SK-N-SH (cell line): Measurements from ENCODE around the gene ESRRG. TPM values are rescaled to one million over a fixed set of nuclear protein-coding genes. Genes with fewer than 3 reads are reported as not detected.

Source experiments
- CTCF ChIA-PET: fragments of 300-600, 350-600 bp; formaldehyde crosslinking; extraction: SDS; loops from one replicate; lab custom pipeline; 2021; lab: Yijun Ruan, JAX
- POLR2A ChIA-PET: fragments of 350-600 bp; sonication (Branson Sonifier 250); formaldehyde crosslinking; extraction: SDS; loops from one replicate; lab custom pipeline; 2020; ENCODE audit warnings: antibody characterized with exemption, inconsistent platforms; lab: Yijun Ruan, JAX
- DNase-seq: peaks from one replicate; pipeline ENCODE4 v3.0.0; 2012
- H2AFZ ChIP-seq: fragments of 200-600 bp; sonication (generic); 2 replicates; pipeline ENCODE4 v1.8.1; 2016; ENCODE audit warnings: antibody characterized with exemption, mild to moderate bottlenecking, low read depth
- H3F3A ChIP-seq: fragments of 200-600 bp; sonication (generic); replicated peaks from 2 replicates; pipeline ENCODE3; 2016; ENCODE audit warnings: antibody characterized with exemption, mild to moderate bottlenecking; ENCODE audit not compliant: insufficient read depth
- H3K27ac ChIP-seq, 2 experiments: fragments of 200-500 bp in 1 of 2; fragments of 200-600 bp in 1 of 2; sonication (Bioruptor generic) in 1 of 2; sonication (generic), shearing (Covaris generic) in 1 of 2; 2 replicates each; pipeline versions ENCODE4 v1.5.1 to v1.6.1; 2014 to 2016; ENCODE audit warnings: low read depth in 2 of 2, inconsistent platforms in 1 of 2, low read length in 1 of 2, mild to moderate bottlenecking in 1 of 2, mixed read lengths in 1 of 2
- H3K27me3 ChIP-seq: fragments of 200-600 bp; sonication (generic), shearing (Covaris generic); 2 replicates; pipeline ENCODE4 v1.6.1; 2016; ENCODE audit warnings: mixed run types; ENCODE audit not compliant: insufficient read depth
- H3K36me3 ChIP-seq, 2 experiments: fragments of 200-500 bp in 1 of 2; fragments of 200-600 bp in 1 of 2; sonication (Bioruptor generic) in 1 of 2; sonication (generic) in 1 of 2; replicated peaks in 1 of 2; 2 replicates each; pipeline versions ENCODE3 to v1.5.1; 2014 to 2016; ENCODE audit warnings: low read length in 1 of 2, mild to moderate bottlenecking in 1 of 2; ENCODE audit not compliant: insufficient read depth in 2 of 2, control insufficient read depth in 1 of 2
- H3K4me1 ChIP-seq, 2 experiments: fragments of 200-500 bp in 1 of 2; fragments of 200-600 bp in 1 of 2; sonication (Bioruptor generic) in 1 of 2; sonication (generic), shearing (Covaris generic) in 1 of 2; 2 replicates each; pipeline versions ENCODE4 v1.5.1 to v1.6.1; 2014 to 2016; ENCODE audit warnings: low read depth in 1 of 2, low read length in 1 of 2, mixed run types in 1 of 2; ENCODE audit not compliant: insufficient read depth in 2 of 2, control insufficient read depth in 1 of 2
- H3K4me2 ChIP-seq: fragments of 200-600 bp; sonication (generic), shearing (Covaris generic); 2 replicates; pipeline ENCODE4 v1.6.1; 2017; ENCODE audit warnings: mixed run types
- H3K4me3 ChIP-seq, 2 experiments: fragments of 200-500 bp in 1 of 2; fragments of 200-600 bp in 1 of 2; sonication (Bioruptor generic) in 1 of 2; sonication (generic), shearing (Covaris generic) in 1 of 2; 2 replicates each; pipeline versions ENCODE4 v1.5.1 to v1.8.1; 2014 to 2016; ENCODE audit warnings: low read depth in 2 of 2, inconsistent platforms in 1 of 2, low read length in 1 of 2, mild to moderate bottlenecking in 1 of 2, mixed read lengths in 1 of 2, moderate library complexity in 1 of 2
- H3K79me2 ChIP-seq: fragments of 200-600 bp; sonication (generic); 2 replicates; pipeline ENCODE4 v1.8.1; 2017; ENCODE audit warnings: mild to moderate bottlenecking; ENCODE audit not compliant: insufficient read depth
- H3K9ac ChIP-seq: fragments of 200-600 bp; sonication (generic); 2 replicates; pipeline ENCODE4 v1.6.1; 2017; ENCODE audit warnings: mixed run types
- H3K9me2 ChIP-seq: fragments of 200-600 bp; sonication (generic); 2 replicates; pipeline ENCODE4 v1.6.1; 2017; ENCODE audit warnings: mixed run types
- H3K9me3 ChIP-seq: fragments of 200-600 bp; sonication (generic); 2 replicates; pipeline ENCODE4 v1.6.1; 2017; ENCODE audit warnings: mixed run types, mild to moderate bottlenecking, moderate library complexity
- H4K20me1 ChIP-seq: fragments of 200-600 bp; sonication (generic); 2 replicates; pipeline ENCODE4 v1.6.1; 2017; ENCODE audit warnings: mild to moderate bottlenecking, mixed run types; ENCODE audit not compliant: insufficient read depth
- EP300 ChIP-seq, 2 experiments: IDR thresholded peaks; 2 replicates each; pipeline versions ENCODE4 v1.4.0 to v1.6.1; 2012; ENCODE audit warnings: borderline replicate concordance in 1 of 2, low read depth in 1 of 2, low read length in 1 of 2
- EZH2phosphoT487 ChIP-seq: fragments of 200-600 bp; sonication (generic); IDR thresholded peaks from 2 replicates; pipeline ENCODE4 v1.6.1; 2017; ENCODE audit warnings: low read depth, mixed run types, mild to moderate bottlenecking, antibody characterized with exemption, moderate library complexity, borderline replicate concordance
- FOXM1 ChIP-seq: IDR thresholded peaks from 2 replicates; pipeline ENCODE4 v1.4.0; 2012; ENCODE audit warnings: low read depth, mild to moderate bottlenecking
- GABPA ChIP-seq: IDR thresholded peaks from 2 replicates; pipeline ENCODE4 v1.4.0; 2012; ENCODE audit warnings: low read depth, mild to moderate bottlenecking
- GATA2 ChIP-seq: sonication (generic); formaldehyde crosslinking; IDR thresholded peaks from 2 replicates; pipeline ENCODE4 v1.5.0; 2020; ENCODE audit warnings: mild to moderate bottlenecking, missing genetic modification reagents
- JUND ChIP-seq: IDR thresholded peaks from 2 replicates; pipeline ENCODE4 v1.4.0; 2012
- PBX3 ChIP-seq: IDR thresholded peaks from 2 replicates; pipeline ENCODE4; 2012
- SIN3A ChIP-seq: IDR thresholded peaks from 2 replicates; pipeline ENCODE4 v1.6.1; 2012; ENCODE audit warnings: low read depth, mild to moderate bottlenecking, low read length, moderate library complexity, borderline replicate concordance
- SMC3 ChIP-seq: IDR thresholded peaks from 2 replicates; pipeline ENCODE4 v1.6.1; 2012; ENCODE audit warnings: low read depth, low read length, improper control_type of control experiment
- TAF1 ChIP-seq: IDR thresholded peaks from 2 replicates; pipeline ENCODE4 v1.6.1; 2012; ENCODE audit warnings: low read depth, mild to moderate bottlenecking, low read length, moderate library complexity, borderline replicate concordance
- TCF12 ChIP-seq: IDR thresholded peaks from 2 replicates; pipeline ENCODE4 v1.4.0; 2012
- WGBS: methylation state at CpG from one replicate; pipeline ENCODE4 v1.1.6; 2017; ENCODE audit warnings: low lambda C conversion rate; 5-methylcytosine and 5-hydroxymethylcytosine counted together
- polyA plus RNA-seq, 3 experiments: library from polyadenylated mRNA; depleted of rRNA; stranded (reverse); fragments of >200 nt; gene quantifications; 2 replicates each; pipeline ENCODE4 v1.2.3, GENCODE V29; 2012

ESRRG gene
- polyA plus RNA-seq, 1 of the 3 experiments (the other 2 are of a cell fraction) = 0.26 TPM

DNA sequence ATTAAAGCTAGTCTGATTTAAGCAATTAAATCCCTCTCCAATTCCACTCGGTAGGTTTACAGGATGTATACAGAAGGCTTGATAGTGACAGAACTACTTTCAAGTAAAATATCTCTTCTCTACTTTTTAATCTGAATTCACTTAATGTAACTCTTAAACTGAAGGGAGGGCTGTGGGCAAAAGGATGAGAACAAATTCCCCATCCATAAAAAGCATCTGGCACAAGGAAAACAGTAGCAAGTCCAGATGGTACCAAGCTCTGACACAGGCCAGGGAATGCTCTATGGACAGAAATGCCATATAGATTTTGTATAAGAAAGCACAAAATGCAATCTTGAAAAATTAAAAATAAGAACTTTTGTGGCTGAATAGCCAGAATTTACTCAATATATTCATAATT is 246.9 kb downstream of the ESRRG start:
- ChIA-PET POLR2A (no interaction called here), CTCF (interaction anchor here (1.4 kb wide), 1 partner anchor 91 kb away, joined by 3 read pairs; no protein-coding TSS in a partner anchor)
- Histone ChIP-seq H3F3A (no peaks in the 10 kb centered on the region), H3K4me3 (no peak overlapping the region), H3K4me2 (no peak overlapping the region), H3K36me3 (no peaks in the 10 kb centered on the region), H3K9me2 (no peaks in the 10 kb centered on the region), H3K4me1 (no peaks in the 10 kb centered on the region), H4K20me1 (no peaks in the 10 kb centered on the region), H3K27ac (no peak overlapping the region), H3K9ac (no peak overlapping the region), H2AFZ (no peak overlapping the region), H3K9me3 (no peaks in the 10 kb centered on the region), H3K27me3 (no peaks in the 10 kb centered on the region), H3K79me2 (no peaks in the 10 kb centered on the region)
- 50% methylated on average over 1 of the region's 1 CpG for WGBS
- no peak for TF ChIP-seq SIN3A
- TF ChIP-seq PBX3 = no peak
- no peak for TF ChIP-seq FOXM1
- DNase-seq = peak; percentile 32

DNA sequence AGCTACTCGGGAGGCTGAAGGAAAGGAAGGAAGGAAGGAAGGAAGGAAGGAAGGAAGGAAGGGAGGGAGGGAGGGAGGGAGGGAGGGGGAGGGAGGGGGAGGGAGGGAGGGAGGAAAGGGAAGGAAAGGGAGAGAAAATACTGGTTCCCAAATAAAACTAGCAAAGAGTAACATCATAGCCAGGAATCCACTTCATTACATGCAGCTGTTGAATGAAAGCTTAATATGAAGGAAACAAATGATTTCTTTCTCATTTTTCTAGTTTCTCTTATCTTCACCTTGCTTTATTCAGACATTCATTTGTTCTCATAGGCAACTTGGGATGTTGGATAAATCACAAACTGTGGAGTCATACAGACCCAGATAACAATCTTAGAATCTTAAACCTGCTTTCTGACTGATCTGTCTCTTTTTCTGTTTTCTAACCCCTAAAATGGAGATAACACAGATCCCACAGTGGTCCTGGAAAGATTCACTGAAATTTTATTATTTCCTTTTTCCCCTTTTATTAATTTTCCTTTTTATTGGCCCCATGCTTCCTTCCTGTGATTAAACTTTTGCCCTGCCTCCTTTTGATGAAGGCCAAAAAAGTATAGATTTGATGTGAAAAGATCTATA is 247.5 kb downstream of the ESRRG start:
- Histone ChIP-seq H3K27me3 (no peaks in the 10 kb centered on the region), H3K9me3 (no peaks in the 10 kb centered on the region), H3K4me3 (no peak overlapping the region), H4K20me1 (no peaks in the 10 kb centered on the region), H3K9ac (no peak overlapping the region), H3K9me2 (no peaks in the 10 kb centered on the region), H3K4me1 (no peaks in the 10 kb centered on the region), H3K27ac (no peak overlapping the region), H2AFZ (peak overlapping the region; percentile 64; the same call in 1 of the 2 replicates), H3K36me3 (no peaks in the 10 kb centered on the region), H3K4me2 (no peak overlapping the region), H3K79me2 (no peaks in the 10 kb centered on the region), H3F3A (no peaks in the 10 kb centered on the region)
- 90% methylated on average over 1 of the region's 1 CpG for WGBS
- POLR2A ChIA-PET = no interaction called here
- no peak for TF ChIP-seq GATA2 (CRISPR knock-in tag)
- no peak for TF ChIP-seq TAF1
- 0 out of 2 replicates have a peak, but pooled peaks have one; percentile 5 for TF ChIP-seq TCF12
- no peak for TF ChIP-seq GABPA
- TF ChIP-seq EP300 (IDR thresholded peaks at IDR 0.05; ENCODE audit: borderline replicate concordance in 1 of 2, low read depth in 1 of 2, low read length in 1 of 2) = 0 out of 4 replicates have a peak, but pooled peaks of 1 of the 2 experiments have one; percentile 4
- TF ChIP-seq JUND = no peak
- TF ChIP-seq EZH2phosphoT487 = no peak
- TF ChIP-seq SMC3 = no peak
- CTCF ChIA-PET = interaction anchor here (1.4 kb wide), 1 partner anchor 92 kb away, joined by 3 read pairs; no protein-coding TSS in a partner anchor
- no peak for DNase-seq
